Purkinje cell (primary cell): ENCODE results near the gene CLDN7. TPM values are rescaled to one million over a fixed set of nuclear protein-coding genes. Genes with fewer than 3 reads are reported as not detected.

Experiments used
- polyA plus RNA-seq: library from polyadenylated mRNA; unstranded; fragments of >200 nt; fragmentation: Nextera tagmentation; gene quantifications from 2 replicates; pipeline ENCODE4 v1.2.1, GENCODE V29; 2014

The CLDN7 gene
- polyA plus RNA-seq = not detected in 2 replicates

GRCh38 chr17:7262192-7262934 lies at the start of gene CLDN7:
TSS of gene CLDN7 (minus strand) at chr17:7262478. CDS start at chr17:7262043, 435 bp downstream.

DNA sequence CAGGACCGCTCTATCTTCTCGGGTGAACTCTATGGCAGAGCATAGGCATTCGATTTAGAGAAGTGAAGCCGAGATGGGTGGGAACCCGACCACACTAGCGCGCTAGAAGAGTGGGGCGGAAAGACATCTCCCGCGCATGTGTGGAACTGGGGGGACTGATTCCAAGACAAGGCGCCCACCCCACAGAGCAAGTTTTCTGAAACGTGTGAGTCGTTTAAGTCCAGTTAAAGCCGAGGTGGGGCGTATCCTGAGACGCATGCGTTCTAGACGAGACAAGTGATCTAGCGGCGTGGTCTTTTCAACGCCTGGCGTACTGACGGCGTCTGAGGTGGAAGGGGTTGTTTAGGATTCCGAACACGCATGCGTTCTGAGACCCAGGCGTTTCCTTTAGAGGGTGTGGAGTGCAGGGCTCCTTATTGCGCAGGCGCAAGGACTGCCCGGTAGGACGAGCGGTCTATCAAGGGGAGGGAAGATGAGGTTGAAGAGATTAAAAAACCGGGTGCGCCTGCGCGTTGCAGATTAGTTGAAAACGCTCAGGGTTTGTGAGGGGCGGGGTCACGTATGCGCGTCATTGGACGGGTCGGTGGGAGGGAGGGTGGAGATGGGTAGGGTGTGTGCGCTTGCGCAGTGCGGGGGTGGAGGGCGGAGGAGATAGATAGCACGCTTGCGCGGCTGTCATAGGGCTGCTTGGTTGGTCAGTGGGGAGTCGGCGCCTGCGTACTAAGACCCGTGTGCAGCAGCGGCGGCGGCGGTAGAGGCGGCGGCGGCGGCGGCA lies 44.8 kb upstream of the CLDN7 start, which contains the start of gene EIF5A:
Gene EIF5A, plus strand, starts transcription at position 718 of the 775 bp plus-strand sequence. CDS start 2,008 bp downstream, outside the sequence.

GRCh38 chr17:7294614-7295153 lies 32.4 kb upstream of the CLDN7 start, which contains the start of gene YBX2:
TSS of gene YBX2 (minus strand) at chr17:7294639. CDS start at chr17:7294500, 139 bp downstream.

DNA sequence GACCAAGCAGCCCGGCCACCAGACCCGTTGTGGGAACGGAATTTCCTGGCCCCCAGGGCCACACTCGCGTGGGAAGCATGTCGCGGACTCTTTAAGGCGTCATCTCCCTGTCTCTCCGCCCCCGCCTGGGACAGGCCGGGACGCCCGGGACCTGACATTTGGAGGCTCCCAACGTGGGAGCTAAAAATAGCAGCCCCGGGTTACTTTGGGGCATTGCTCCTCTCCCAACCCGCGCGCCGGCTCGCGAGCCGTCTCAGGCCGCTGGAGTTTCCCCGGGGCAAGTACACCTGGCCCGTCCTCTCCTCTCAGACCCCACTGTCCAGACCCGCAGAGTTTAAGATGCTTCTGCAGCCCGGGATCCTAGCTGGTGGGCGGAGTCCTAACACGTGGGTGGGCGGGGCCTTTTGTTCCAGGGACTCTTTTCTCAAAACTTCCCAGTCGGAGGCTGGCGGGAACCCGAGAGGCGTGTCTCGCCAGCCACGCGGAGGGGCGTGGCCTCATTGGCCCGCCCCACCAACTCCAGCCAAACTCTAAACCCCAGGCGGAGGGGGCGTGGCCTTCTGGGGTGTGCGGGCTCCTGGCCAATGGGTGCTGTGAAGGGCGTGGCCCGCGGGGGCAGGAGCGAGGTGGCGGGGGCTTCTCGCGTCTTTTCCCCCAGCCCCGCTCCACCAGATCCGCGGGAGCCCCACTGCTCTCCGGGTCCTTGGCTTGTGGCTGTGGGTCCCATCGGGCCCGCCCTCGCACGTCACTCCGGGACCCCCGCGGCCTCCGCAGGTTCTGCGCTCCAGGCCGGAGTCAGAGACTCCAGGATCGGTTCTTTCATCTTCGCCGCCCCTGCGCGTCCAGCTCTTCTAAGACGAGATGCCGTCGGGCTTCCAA lies 19.0 kb upstream of the CLDN7 start, which contains the start of gene SLC2A4:
Gene SLC2A4, plus strand, starts transcription at position 645 of the 879 bp plus-strand sequence. Its CDS starts 217 bp downstream, at position 862.

DNA sequence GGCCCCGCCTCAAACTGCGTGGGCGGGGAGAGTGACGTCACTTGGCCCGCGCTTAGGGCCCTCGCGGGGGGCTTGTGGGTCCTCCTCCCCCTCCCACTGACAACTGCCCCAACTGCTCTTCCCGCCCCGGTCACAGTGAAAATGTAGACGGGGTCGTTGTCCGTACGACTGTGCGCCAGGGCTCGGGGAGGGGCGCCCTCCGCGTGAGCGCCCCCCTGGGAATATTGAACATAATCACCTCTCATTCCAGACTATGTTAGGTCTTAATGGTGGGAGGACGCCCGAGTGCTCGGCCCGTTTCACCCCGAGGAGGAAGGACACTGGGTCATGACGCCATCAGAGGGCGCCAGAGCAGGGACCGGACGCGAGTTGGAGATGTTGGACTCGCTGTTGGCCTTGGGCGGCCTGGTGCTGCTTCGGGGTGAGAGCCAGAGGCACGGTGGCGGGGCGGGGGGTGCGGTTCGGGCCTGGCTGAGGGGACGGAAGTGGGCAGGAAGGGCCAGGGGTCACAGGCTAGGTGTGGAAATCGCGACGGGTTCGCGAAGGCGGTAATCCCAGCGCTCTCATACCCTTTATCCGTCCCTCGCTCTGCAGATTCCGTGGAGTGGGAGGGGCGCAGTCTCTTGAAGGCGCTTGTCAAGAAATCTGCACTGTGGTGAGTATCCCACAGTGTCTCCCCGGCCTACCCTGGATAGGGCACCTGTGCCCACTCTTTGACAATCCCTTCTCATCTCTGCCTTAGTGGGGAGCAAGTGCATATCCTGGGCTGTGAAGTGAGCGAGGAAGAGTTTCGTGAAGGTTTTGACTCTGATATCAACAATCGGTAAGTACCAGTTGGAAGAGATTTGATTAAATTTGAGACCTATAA lies 9.9 kb downstream of the CLDN7 start, which contains the start of gene ELP5:
Gene ELP5, plus strand, starts transcription at position 40 of the 868 bp plus-strand sequence. Its CDS starts 336 bp downstream, at position 376.

GRCh38 chr17:7251661-7252175 lies 10.6 kb downstream of the CLDN7 start, which contains the start of gene CTDNEP1:
TSS of gene CTDNEP1 (minus strand) at chr17:7251734. CDS start at chr17:7251296, 438 bp downstream.

DNA sequence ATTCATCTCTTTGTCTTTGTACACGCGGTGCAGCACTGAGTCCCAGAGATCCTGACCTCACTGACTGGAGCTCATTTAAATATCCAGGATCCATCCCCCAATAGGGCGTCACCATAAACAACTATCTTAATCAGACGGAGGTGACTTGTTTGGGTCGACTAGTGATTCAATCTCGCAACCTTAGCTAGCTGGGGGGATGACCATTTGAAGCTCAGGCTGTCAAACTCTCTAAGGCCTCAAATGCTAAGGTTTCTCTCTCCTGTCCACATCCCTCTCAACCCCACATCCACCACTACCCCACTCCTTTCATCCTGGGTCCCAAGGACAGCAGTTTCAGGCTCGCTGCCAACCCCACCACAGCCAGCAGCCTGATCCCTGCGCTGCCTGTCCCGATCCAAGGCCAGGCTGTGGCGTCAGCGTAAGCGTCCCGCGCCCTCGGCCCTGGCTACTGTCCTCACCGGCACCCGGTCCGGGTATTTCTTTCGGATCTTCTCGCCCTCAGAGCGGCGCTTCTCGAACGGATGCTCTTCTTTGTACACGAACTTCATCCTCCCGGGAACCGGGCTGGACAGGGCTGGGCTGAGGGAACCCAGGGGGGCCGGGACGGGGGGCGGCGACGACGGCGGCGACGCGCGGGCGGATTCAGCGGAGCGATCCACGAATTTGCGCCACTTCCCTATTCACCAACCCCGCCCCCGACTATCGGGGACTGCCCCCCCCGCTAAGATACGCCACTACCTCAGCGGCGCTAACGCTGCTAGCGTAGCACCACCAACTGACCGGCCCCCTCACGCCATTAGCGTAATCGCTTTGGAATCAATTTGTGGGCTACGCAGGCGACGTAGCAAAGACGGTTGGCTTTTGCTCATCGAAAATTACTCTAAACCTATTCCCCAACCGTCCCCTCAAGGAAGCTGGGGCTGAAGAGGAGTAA lies 20.2 kb downstream of the CLDN7 start, which contains the start of gene GABARAP:
Gene GABARAP, minus strand, starts transcription at position 667 of the 934 bp plus-strand sequence. Its CDS starts 119 bp downstream, at position 548.

DNA sequence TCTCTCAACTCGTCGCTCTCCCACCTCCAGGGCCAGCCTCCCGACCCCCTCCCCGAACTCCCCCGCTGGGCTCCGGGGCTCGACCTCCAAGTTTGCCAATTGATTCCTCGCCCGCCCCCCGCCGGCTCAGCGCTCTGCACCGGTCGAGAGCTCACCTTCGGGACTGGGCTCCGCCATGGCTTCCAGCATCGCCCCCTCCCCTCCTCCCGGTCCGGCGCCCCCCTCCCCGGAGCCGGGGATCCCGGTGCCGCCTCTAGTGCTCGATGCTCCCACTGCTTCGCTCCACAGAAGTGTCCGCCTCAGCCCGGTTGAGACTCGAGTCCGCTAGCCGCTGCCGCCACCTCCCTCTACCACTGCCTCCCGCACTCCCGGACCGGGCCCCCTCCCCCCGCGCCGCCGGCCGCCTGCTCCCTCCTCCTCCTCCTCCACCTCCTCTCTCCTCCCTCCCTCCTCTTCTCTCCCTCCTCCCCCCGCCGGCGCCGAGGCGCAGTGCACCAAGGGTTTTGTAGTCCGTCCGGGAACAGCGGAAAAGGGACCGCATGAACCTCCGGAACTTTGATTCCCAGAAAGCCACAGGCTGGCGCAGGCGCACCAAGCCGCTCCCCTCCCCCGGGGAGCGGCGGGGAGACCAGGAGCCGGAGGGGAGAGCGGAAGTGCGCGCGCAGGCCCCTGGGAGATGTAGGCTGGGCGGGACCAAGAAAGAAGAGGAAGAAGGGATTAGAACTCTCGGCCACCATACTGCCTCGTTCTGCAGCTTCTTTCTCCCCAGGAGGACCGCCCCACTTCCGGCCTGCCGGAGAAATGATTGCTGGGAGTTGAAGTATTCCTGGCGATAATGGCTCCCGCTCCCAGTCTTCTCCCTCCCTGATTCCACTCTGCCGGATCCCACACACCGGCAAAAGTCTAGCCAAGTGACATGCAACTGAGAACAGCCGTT lies 22.9 kb downstream of the CLDN7 start, which contains the start of gene PHF23:
Gene PHF23, minus strand, starts transcription at position 367 of the 937 bp plus-strand sequence. Its CDS starts 178 bp downstream, at position 189.

GRCh38 chr17:7234083-7234951 lies 28.0 kb downstream of the CLDN7 start, which contains the start of gene DVL2:
TSS of gene DVL2 (minus strand) at chr17:7234517. CDS start at chr17:7234262, 255 bp downstream.

GRCh38 chr17:7219812-7220592 lies 42.3 kb downstream of the CLDN7 start, which contains the start of the genes ACADVL and DLG4:
TSS of gene ACADVL (plus strand) at chr17:7219938. CDS start at chr17:7219985, 47 bp downstream.
TSS of gene DLG4 (minus strand) at chr17:7219836.

Other genes with a start within 250 kb of the CLDN7 start
- 1,120 and 1,190 TPM in 2 replicates for gene RNASEK, start 249.9 kb downstream of the CLDN7 start, polyA plus RNA-seq
- gene BCL6B, start 239.4 kb downstream of the CLDN7 start, polyA plus RNA-seq = not detected in 2 replicates
- gene SLC16A13, start 226.5 kb downstream of the CLDN7 start, polyA plus RNA-seq = not detected in 2 replicates
- not detected in 2 replicates for gene SLC16A11, start 218.4 kb downstream of the CLDN7 start, polyA plus RNA-seq
- gene CLEC10A, start 182.2 kb downstream of the CLDN7 start, polyA plus RNA-seq = not detected in 2 replicates
- 0.57 and 4.5 TPM in 2 replicates for gene ASGR2, start 147.7 kb downstream of the CLDN7 start, polyA plus RNA-seq
- gene ASGR1, start 83.1 kb downstream of the CLDN7 start, polyA plus RNA-seq = 1.7 and 5.0 TPM in 2 replicates
- gene DLG4, start 42.6 kb downstream of the CLDN7 start, polyA plus RNA-seq = 1.7 and 3.0 TPM in 2 replicates
- gene ACADVL, start 42.5 kb downstream of the CLDN7 start, polyA plus RNA-seq = 50.1 and 52.5 TPM in 2 replicates
- gene DVL2, start 28.0 kb downstream of the CLDN7 start, polyA plus RNA-seq = 0.91 and 1.8 TPM in 2 replicates
- 8.9 and 12.1 TPM in 2 replicates for gene PHF23, start 23.0 kb downstream of the CLDN7 start, polyA plus RNA-seq
- 235 and 613 TPM in 2 replicates for gene GABARAP, start 20.0 kb downstream of the CLDN7 start, polyA plus RNA-seq
- gene CTDNEP1, start 10.7 kb downstream of the CLDN7 start, polyA plus RNA-seq = 9.3 and 15.5 TPM in 2 replicates
- 15.8 and 16.6 TPM in 2 replicates for gene ELP5, start 10.3 kb downstream of the CLDN7 start, polyA plus RNA-seq
- gene SLC2A4, start 19.2 kb upstream of the CLDN7 start, polyA plus RNA-seq = not detected in 2 replicates
- gene YBX2, start 32.2 kb upstream of the CLDN7 start, polyA plus RNA-seq = not detected in 2 replicates
- 41.6 and 47.0 TPM in 2 replicates for gene EIF5A, start 45.1 kb upstream of the CLDN7 start, polyA plus RNA-seq
- 42.5 and 54.6 TPM in 2 replicates for gene GPS2, start 52.9 kb upstream of the CLDN7 start, polyA plus RNA-seq
- 0.34 TPM in 1 of 2 replicates, not detected in the other for gene NEURL4, start 66.9 kb upstream of the CLDN7 start, polyA plus RNA-seq
- 4.1 and 5.8 TPM in 2 replicates for gene ACAP1, start 74.1 kb upstream of the CLDN7 start, polyA plus RNA-seq
- gene KCTD11, start 89.7 kb upstream of the CLDN7 start, polyA plus RNA-seq = not detected in 2 replicates
- gene TMEM95, start 92.7 kb upstream of the CLDN7 start, polyA plus RNA-seq = not detected in 2 replicates
- 0.15 TPM in 1 of 2 replicates, not detected in the other for gene TNK1, start 118.6 kb upstream of the CLDN7 start, polyA plus RNA-seq
- 1.3 and 1.8 TPM in 2 replicates for gene PLSCR3, start 132.0 kb upstream of the CLDN7 start, polyA plus RNA-seq
- 148 and 161 TPM in 2 replicates for gene TMEM256, start 141.6 kb upstream of the CLDN7 start, polyA plus RNA-seq
- 6.6 and 13.0 TPM in 2 replicates for gene NLGN2, start 145.4 kb upstream of the CLDN7 start, polyA plus RNA-seq
- not detected in 2 replicates for gene SPEM1, start 157.8 kb upstream of the CLDN7 start, polyA plus RNA-seq
- not detected in 2 replicates for gene SPEM2, start 163.1 kb upstream of the CLDN7 start, polyA plus RNA-seq
- gene SPEM3, start 166.4 kb upstream of the CLDN7 start, polyA plus RNA-seq = not detected in 2 replicates
- not detected in 2 replicates for gene TMEM102, start 173.0 kb upstream of the CLDN7 start, polyA plus RNA-seq
- gene FGF11, start 177.0 kb upstream of the CLDN7 start, polyA plus RNA-seq = 1.2 and 2.0 TPM in 2 replicates
- 14.7 and 16.0 TPM in 2 replicates for gene CHRNB1, start 182.6 kb upstream of the CLDN7 start, polyA plus RNA-seq
- gene ZBTB4, start 217.2 kb upstream of the CLDN7 start, polyA plus RNA-seq = 9.2 and 9.5 TPM in 2 replicates
- not detected in 2 replicates for gene SLC35G6, start 219.0 kb upstream of the CLDN7 start, polyA plus RNA-seq
- gene POLR2A, start 221.9 kb upstream of the CLDN7 start, polyA plus RNA-seq = 6.4 and 7.7 TPM in 2 replicates